IMR-90 (cell line): Measurements from ENCODE around the gene OR11A1.

Experiments used
- BHLHE40 ChIP-seq: fragments of 150-350 bp; IDR thresholded peaks from 2 replicates; pipeline ENCODE4 v1.6.1; 2016; ENCODE audit warnings: mild to moderate bottlenecking, low read depth, low read length
- CEBPB ChIP-seq: IDR thresholded peaks from 2 replicates; pipeline ENCODE4 v1.6.1; 2012; ENCODE audit warnings: low read depth, low read length, improper control_type of control experiment
- CTCF ChIP-seq: conservative IDR thresholded peaks from 2 replicates; pipeline ENCODE4 v1.5.1; 2012; ENCODE audit warnings: mild to moderate bottlenecking, low read depth, low read length, improper control_type of control experiment
- FOS ChIP-seq: fragments of 150-350 bp; IDR thresholded peaks from 2 replicates; pipeline ENCODE4 v1.6.1; 2016; ENCODE audit warnings: low read depth, low read length
- POLR2A ChIP-seq: IDR thresholded peaks from 2 replicates; pipeline ENCODE4 v1.6.1; 2012; ENCODE audit warnings: mild to moderate bottlenecking, low read depth, low read length
- RCOR1 ChIP-seq: IDR thresholded peaks from 2 replicates; pipeline ENCODE4 v1.6.1; 2012; ENCODE audit warnings: mild to moderate bottlenecking, low read length, improper control_type of control experiment; ENCODE audit not compliant: insufficient replicate concordance
- RFX5 ChIP-seq: IDR thresholded peaks from 2 replicates; pipeline ENCODE4 v1.8.0; 2012; ENCODE audit warnings: low read depth, mild to moderate bottlenecking, low read length, moderate library complexity
- USF2 ChIP-seq: fragments of 150-350 bp; IDR thresholded peaks from 2 replicates; pipeline ENCODE4 v1.6.1; 2017; ENCODE audit warnings: mild to moderate bottlenecking, antibody characterized with exemption, low read length, low read depth

- TF ChIP-seq CEBPB (no peak), CTCF (no peak), RCOR1 (no peak), RFX5 (no peak), POLR2A (no peak), FOS (no peak), BHLHE40 (no peak), USF2 (no peak)
Measured at GRCh38 chr6:29419516-29419915, 37.4 kb downstream of the OR11A1 start.
